ENCODE data around the gene GRAMD1B. TPM values are rescaled to one million over a fixed set of nuclear protein-coding genes. Genes with fewer than 3 reads are reported as not detected.

GRAMD1B gene
- total RNA-seq, 2 experiments from 2014 or later, result 16.1 to 21.8 TPM

DNA sequence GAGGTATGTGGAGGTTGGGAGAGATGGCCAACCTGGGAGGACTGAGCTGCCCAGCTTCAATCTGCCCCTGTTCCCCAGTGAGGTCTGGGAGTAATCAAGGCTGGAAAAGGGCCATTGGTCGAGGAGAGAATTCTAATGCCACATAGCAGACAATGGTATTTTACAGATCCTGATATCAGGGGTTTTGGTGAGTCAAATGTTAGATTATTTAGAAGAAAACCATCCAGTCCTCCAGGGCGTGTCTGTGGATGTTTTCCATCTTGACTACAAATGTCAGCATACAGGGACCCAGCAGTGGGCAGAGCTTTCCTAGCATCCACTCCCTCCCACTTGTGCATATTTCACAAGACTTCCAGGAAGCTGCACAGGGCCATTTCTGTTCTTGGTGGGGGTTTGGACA is 116.4 kb downstream of the GRAMD1B start:
- Mint-ChIP-seq H3K27ac (no peak overlapping the region), H3K4me3 (no peak overlapping the region), H3K27me3 (no peaks in the 10 kb centered on the region), H3K36me3 (ENCODE audit: low read depth) (no peaks in the 10 kb centered on the region), H3K4me1 (ENCODE audit: low read depth) (no peaks in the 10 kb centered on the region), H3K9me3 (no peaks in the 10 kb centered on the region)
- CTCF ChIA-PET, result no interaction called here
- H3K9me3 ChIP-seq (ENCODE audit: control insufficient read depth in 1 of 2, insufficient read depth in 1 of 2, low read length in 2 of 2), result no peaks in the 10 kb centered on the region
- POLR2A ChIA-PET, result no interaction called here
- no peak overlapping the region for H3K4me3 ChIP-seq (ENCODE audit: low read length)
- H3K27me3 ChIP-seq (ENCODE audit: control insufficient read depth in 1 of 2, insufficient read depth in 2 of 2, low read length in 2 of 2), result no peaks in the 10 kb centered on the region
- ATAC-seq (ENCODE audit: poor library complexity) (no peak), DNase-seq (no peak)
- no peaks in the 10 kb centered on the region for H3K36me3 ChIP-seq (ENCODE audit: insufficient read depth, low read length)
- no peak overlapping the region for H3K27ac ChIP-seq (ENCODE audit: low read depth in 1 of 2, low read length in 2 of 2)
- no peaks in the 10 kb centered on the region for H3K4me1 ChIP-seq (ENCODE audit: insufficient read depth, low read length)
- TF ChIP-seq, protein P1, sequence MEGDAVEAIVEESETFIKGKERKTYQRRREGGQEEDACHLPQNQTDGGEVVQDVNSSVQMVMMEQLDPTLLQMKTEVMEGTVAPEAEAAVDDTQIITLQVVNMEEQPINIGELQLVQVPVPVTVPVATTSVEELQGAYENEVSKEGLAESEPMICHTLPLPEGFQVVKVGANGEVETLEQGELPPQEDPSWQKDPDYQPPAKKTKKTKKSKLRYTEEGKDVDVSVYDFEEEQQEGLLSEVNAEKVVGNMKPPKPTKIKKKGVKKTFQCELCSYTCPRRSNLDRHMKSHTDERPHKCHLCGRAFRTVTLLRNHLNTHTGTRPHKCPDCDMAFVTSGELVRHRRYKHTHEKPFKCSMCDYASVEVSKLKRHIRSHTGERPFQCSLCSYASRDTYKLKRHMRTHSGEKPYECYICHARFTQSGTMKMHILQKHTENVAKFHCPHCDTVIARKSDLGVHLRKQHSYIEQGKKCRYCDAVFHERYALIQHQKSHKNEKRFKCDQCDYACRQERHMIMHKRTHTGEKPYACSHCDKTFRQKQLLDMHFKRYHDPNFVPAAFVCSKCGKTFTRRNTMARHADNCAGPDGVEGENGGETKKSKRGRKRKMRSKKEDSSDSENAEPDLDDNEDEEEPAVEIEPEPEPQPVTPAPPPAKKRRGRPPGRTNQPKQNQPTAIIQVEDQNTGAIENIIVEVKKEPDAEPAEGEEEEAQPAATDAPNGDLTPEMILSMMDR (IDR thresholded peaks at IDR 0.05), result no peak
- intact Hi-C loops (cut with DNase I, micrococcal nuclease), result no loop called here

DNA sequence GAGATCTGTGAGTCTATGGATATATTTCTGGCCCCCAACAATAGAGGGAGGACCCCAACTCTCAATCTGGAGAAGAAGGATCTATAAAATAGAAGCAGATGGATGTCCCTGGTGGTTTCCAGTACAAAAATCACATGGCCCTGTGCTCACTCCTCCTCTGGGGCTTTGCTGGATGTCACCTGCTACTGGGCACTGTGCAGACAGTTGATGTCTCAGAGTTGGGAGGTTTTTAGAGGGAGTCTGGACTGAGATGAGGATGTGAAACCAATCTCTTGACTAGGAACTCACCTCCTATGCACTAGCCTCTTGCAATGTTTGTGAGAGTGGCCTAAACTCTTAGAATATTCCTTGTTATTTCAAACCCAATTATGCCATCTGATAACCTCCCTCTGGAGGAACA is 117.1 kb downstream of the GRAMD1B start:
- no peak for ATAC-seq (ENCODE audit: poor library complexity)
- Mint-ChIP-seq H3K27me3 (no peaks in the 10 kb centered on the region), H3K4me1 (ENCODE audit: low read depth) (no peaks in the 10 kb centered on the region), H3K4me3 (no peak overlapping the region), H3K27ac (no peak overlapping the region), H3K36me3 (ENCODE audit: low read depth) (no peaks in the 10 kb centered on the region), H3K9me3 (no peaks in the 10 kb centered on the region)
- Histone ChIP-seq H3K27ac (ENCODE audit: low read depth in 1 of 2, low read length in 2 of 2) (no peak overlapping the region), H3K36me3 (ENCODE audit: insufficient read depth, low read length) (no peaks in the 10 kb centered on the region), H3K9me3 (ENCODE audit: control insufficient read depth in 1 of 2, insufficient read depth in 1 of 2, low read length in 2 of 2) (no peaks in the 10 kb centered on the region), H3K4me3 (ENCODE audit: low read length) (no peak overlapping the region), H3K4me1 (ENCODE audit: insufficient read depth, low read length) (no peaks in the 10 kb centered on the region), H3K27me3 (ENCODE audit: control insufficient read depth in 1 of 2, insufficient read depth in 2 of 2, low read length in 2 of 2) (no peaks in the 10 kb centered on the region)
- ChIA-PET CTCF (no interaction called here), POLR2A (no interaction called here)
- intact Hi-C loops (cut with DNase I, micrococcal nuclease), result no loop called here
- TF ChIP-seq, protein P1 (IDR thresholded peaks at IDR 0.05), result no peak
- DNase-seq, result peak in 2 of 14 experiments; percentile 8 to 29

DNA sequence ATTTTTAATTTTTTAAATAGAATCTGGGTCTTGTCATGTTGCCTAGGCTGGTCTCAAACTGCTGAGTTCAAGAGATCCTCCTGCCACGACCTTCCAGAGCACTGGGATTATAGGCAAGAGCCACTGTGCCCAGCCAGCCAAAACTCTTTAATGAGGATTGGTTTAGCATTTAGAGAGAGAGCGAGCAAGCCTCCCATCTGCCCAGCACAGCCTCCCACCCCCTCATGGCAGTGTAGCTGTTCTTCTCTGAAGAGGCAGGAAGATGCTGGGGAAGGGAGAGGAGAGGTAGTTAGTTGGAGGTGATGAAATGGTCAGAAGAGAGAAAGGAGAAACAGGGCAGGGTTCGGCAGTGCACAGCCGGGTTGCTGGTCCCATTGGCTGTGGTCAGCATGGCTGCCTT is 118.7 kb downstream of the GRAMD1B start:
- Histone ChIP-seq H3K9me3 (ENCODE audit: control insufficient read depth in 1 of 2, insufficient read depth in 1 of 2, low read length in 2 of 2) (no peaks in the 10 kb centered on the region), H3K27me3 (ENCODE audit: control insufficient read depth in 1 of 2, insufficient read depth in 2 of 2, low read length in 2 of 2) (no peaks in the 10 kb centered on the region), H3K4me3 (ENCODE audit: low read length) (no peak overlapping the region), H3K27ac (ENCODE audit: low read depth in 1 of 2, low read length in 2 of 2) (no peak overlapping the region), H3K4me1 (ENCODE audit: insufficient read depth, low read length) (no peaks in the 10 kb centered on the region), H3K36me3 (ENCODE audit: insufficient read depth, low read length) (no peaks in the 10 kb centered on the region)
- DNase-seq (no peak), ATAC-seq (ENCODE audit: poor library complexity) (no peak)
- ChIA-PET CTCF (no interaction called here), POLR2A (no interaction called here)
- Mint-ChIP-seq H3K27ac (no peak overlapping the region), H3K9me3 (no peaks in the 10 kb centered on the region), H3K36me3 (ENCODE audit: low read depth) (no peaks in the 10 kb centered on the region), H3K27me3 (no peaks in the 10 kb centered on the region), H3K4me3 (no peak overlapping the region), H3K4me1 (ENCODE audit: low read depth) (no peaks in the 10 kb centered on the region)
- TF ChIP-seq, protein P1 (IDR thresholded peaks at IDR 0.05), result no peak
- intact Hi-C loops (cut with DNase I, micrococcal nuclease), result no loop called here

All from CD4-positive, alpha-beta T cell (primary cell).